ENCODE measurements around the gene PAPOLB.

GRCh38 chr7:4841836-4842235, 20.0 kb downstream of the PAPOLB start:
- TF ChIP-seq GATA2 (IDR thresholded peaks at IDR 0.05; ENCODE audit: low read depth, low read length): no peak
- no peak for TF ChIP-seq GATA3 (IDR thresholded peaks at IDR 0.05; ENCODE audit: low read depth, low read length)

Measured in SH-SY5Y (cell line).